Measurements from ENCODE around the gene POSTN.

Gene POSTN, protein sequence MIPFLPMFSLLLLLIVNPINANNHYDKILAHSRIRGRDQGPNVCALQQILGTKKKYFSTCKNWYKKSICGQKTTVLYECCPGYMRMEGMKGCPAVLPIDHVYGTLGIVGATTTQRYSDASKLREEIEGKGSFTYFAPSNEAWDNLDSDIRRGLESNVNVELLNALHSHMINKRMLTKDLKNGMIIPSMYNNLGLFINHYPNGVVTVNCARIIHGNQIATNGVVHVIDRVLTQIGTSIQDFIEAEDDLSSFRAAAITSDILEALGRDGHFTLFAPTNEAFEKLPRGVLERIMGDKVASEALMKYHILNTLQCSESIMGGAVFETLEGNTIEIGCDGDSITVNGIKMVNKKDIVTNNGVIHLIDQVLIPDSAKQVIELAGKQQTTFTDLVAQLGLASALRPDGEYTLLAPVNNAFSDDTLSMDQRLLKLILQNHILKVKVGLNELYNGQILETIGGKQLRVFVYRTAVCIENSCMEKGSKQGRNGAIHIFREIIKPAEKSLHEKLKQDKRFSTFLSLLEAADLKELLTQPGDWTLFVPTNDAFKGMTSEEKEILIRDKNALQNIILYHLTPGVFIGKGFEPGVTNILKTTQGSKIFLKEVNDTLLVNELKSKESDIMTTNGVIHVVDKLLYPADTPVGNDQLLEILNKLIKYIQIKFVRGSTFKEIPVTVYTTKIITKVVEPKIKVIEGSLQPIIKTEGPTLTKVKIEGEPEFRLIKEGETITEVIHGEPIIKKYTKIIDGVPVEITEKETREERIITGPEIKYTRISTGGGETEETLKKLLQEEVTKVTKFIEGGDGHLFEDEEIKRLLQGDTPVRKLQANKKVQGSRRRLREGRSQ

DNA sequence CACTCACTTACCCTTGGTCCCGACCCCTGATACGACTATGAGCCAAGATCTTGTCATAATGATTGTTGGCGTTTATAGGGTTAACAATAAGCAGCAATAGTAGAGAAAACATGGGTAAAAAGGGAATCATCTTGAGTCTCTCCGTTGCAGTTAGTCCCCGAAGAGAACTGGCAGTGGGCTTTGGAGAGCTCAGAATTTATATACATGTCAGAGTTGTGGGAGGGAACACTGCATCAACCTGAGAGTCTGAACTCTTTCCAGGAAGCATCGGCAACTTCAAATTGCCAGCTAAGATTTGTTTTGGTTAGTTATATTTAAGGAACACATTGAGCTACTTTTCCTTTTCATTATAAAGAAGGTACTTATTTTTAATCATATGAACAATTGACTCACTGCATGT lies at the start of gene POSTN:
Gene POSTN (minus strand): TSS at position 172 of the 400 bp plus-strand sequence. CDS start 42 bp downstream, at position 130.
- DNase-seq (ENCODE audit: low read depth) = no peak

DNA sequence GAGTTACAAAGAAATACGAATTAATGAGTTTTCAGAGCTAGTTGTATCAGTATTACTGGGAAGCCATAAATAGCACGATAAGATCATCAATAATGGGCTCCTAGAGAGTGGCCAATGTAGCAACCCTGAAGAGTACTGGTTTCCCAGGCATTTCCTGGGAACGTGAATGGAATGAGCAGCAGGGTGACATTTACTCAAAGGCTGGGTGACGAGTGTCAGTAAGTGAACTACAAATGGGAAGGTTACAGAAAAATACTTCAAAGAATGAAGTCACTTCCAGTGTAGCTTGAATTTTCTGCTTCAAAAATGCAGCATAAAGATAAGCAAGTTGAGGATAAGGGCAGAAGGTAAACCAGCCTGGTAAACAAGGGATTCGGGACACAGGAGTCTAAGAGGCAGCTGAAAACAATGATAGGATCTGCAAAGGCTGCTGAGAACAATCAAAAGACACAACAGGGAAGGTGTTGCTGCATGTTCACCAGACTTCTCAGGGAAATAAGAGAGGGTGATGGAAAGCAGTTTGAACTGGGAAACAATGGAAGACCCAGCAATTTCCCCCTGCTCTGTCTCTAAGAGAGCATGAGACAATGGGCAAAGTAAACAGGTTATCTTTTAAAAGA lies 48.6 kb upstream of the POSTN start:
- DNase-seq (ENCODE audit: low read depth) = no peak

DNA sequence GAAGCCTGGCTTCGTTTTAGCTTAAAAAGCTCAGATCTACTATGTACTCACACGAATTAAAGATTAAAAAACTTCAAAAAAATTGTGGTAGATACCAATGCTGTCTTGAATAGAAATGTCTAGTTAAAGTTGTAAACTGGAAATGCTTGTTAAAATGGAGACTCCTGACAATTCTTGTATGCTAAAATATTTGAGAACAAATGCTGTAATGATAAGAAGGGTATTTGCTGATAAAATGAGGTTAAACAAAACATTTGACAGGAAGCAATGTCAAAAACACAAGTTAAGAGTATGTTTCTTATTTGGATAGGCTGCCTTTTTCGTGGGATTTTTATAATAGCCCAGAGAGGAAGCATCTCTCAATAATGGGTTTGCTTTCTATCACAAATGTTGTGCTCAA lies 48.0 kb upstream of the POSTN start:
- DNase-seq (ENCODE audit: low read depth) = no peak

DNA sequence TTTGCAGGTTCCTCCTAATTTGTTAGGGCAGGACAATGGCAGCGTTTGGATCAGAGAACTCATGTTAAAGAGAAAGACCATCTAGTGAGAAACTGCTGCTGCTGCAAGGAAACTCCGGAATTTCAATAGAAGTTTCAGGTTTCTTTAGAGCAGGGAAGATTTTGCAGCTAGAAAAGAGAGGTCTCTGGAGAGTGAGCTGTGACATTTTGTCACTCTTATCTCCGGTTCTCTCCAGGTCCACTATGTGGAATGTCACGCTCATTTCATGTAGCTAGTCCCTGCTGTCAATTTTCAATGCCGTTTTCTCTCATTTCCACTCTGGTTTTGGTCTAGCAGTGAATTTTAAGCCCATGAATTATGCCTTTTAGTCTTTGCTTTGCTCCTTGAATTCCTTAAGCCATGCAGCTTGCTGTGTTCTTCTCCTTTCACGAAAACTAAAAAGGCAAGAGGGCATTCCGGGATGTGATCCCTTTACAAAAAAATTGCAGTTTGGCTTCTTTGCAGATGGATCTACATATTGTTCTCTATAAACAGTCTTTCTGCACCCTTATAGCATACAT lies 46.7 kb upstream of the POSTN start:
- DNase-seq (ENCODE audit: low read depth) = no peak

DNA sequence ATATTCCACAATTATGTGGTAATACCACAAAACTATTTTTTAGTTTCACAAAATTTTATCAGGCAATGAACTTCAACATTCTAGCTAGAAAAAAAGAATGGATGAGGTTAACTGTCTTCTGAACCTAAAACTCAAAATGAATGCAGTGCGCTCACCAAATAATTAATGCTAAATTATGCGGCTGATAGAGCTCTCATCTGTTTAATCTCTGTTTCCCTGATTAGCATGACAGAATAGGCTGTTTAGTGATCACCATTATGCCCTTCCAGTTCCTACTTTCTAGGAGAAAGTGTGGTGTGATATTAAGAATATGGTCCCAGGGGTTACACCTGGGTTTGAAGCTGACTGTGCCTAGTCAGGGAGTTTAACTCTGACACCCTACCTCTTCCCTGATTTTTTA lies 42.8 kb upstream of the POSTN start:
- DNase-seq (ENCODE audit: low read depth) = no peak

DNA sequence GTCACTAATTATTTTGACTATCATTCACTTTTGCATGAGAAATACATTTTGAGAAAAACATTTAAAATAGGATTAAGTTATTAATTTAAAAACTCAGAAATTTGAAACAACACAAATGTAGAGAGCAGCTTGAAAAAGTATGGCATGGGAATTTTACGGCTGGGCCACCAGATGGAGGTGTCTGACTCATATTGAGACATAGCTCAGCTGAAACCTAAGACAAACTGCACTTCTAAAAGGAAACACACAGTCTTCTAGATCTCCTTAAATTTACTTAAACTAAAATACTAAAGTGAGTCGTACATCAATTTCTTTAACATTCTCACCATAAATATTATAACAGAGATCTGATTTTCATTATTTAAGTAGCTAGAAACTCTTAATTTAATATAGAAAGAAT lies 41.9 kb upstream of the POSTN start:
- DNase-seq (ENCODE audit: low read depth) = no peak

DNA sequence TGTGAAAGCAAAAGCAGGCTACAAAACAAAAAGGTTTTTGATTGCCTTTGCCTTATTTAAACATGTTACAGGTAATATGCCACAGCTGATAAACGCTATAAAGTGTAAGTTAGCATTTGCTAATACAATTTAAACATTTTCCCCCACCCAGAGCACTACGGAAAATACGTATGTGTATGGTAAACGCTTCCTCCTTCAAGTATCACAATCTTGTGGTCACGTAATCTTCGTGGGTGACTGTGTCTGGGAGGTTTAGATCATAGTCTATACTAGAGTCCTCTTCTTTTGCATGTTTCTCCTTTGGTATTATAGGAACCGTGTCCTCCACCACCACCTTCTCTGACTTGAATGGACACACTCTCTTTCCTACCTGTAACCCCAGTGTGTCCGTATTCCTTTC lies 38.1 kb upstream of the POSTN start:
- no peak for DNase-seq (ENCODE audit: low read depth)

DNA sequence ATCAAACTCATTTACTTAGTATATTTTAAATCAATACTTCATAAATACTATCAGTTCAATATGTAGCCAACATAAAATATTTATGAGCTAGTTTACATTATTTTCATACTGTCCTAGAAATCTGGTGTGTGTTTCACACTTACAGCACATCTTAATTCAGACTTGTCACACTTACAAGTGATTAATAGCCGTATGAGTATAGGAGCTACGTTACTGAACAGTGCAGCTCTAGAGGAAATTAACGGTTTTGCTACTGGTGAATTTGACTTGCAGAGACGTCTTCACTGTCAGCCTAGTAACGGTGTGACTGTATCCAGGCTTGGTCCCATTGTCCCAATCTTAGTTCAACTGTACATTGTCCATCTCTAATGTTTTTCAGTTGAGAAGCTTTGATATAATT lies 33.7 kb upstream of the POSTN start:
- no peak for DNase-seq (ENCODE audit: low read depth)

DNA sequence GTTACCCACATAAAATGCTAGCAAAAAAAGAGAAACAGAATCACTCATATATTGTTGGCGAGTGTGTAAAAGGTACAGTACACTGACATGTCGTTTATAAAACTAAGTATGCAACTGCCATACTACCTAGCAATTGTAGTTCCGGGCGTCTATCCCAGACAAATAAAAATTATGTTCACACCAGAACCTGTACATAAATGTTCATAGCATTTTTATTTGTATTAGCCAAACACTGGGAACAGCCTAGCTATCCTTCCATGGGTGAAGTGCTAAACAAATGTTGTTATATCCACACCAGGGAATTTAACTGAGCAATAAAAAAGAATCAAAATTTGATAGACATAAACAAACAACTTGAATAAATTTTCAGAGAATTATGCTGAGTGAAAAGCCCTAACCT lies 28.9 kb upstream of the POSTN start:
- no peak for DNase-seq (ENCODE audit: low read depth)

DNA sequence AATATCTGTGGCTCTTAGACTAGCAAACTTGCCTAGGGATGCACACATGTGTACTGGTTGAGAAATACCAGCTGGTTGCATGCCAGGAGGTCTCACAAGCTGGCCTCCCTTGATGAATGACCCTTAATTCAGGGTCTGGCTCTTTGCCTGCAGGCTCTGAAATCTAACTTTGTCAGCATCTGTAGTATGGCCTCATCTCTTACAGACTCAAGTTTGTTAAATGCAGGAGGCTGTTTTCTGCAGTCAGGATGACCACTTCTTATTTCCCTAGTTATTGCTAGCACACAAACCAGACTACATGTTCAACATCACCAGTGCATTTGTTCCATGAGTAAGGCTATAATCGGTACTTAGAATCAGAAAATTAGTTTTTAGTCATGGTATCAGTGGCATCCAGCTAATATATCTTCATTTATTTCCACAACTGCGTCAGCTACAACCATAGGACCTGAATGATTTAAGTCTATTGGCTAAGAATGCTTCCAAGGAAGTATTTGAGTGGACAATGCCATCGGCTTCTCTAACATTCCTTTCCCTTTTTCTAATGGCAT lies 23.3 kb upstream of the POSTN start:
- no peak for DNase-seq (ENCODE audit: low read depth)

DNA sequence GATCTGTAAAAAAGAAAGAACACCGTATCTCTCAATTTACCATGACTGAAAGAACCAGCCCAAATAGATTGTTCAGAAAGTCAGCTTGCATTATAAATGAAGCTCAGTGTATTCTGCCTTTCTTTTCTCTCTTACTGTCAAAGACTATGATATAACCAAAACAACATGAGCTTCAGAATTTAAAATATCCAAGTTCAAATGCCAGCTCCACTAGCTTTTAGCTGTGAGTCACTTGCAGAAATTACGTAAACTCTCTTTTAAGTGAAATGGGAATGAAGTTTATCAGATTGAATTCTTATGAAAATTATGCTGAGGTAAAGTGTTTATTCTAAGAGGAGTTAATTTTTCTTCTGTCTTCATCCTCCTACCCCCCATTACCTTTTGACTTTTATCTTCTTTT lies 20.0 kb upstream of the POSTN start:
- DNase-seq (ENCODE audit: low read depth) = no peak

DNA sequence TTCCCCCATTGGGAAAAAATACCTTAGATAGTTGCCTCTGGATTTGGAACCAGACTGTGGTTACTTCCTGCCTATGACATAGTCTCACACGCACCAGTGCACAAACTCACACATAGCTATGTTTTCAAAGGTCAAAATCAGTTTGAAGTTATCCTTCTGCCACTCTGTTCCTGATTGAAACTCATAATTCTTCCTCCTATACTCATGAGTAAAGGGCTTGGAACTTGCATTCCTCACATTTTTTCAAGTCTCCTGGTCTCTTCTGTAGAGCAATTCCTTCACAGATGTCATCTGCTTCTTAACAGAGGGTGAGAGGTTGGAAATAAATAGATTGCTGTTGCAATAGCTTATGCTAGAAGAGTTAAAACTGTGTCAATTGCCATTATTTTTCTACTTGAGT lies 18.6 kb upstream of the POSTN start:
- peak; percentile 66 for DNase-seq (ENCODE audit: low read depth)

DNA sequence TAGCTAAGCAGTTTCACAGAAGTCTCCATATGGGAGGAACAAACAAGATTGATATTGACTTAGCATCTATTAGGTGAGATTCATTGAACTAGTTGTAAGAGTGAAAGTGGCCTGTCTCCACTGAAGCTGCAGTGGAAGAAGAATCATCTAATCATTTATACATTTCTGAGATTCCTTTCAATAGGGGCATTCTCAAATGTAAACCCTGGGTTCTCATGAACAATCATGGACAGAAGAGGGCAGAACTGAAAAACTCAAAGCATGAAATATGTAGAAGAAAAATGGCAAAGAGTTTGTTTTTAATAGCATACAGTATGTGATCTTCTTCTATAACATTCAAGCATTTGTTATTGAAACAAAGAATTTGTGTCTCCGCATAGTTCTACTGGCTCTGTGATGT lies 17.6 kb upstream of the POSTN start:
- DNase-seq (ENCODE audit: low read depth) = no peak

DNA sequence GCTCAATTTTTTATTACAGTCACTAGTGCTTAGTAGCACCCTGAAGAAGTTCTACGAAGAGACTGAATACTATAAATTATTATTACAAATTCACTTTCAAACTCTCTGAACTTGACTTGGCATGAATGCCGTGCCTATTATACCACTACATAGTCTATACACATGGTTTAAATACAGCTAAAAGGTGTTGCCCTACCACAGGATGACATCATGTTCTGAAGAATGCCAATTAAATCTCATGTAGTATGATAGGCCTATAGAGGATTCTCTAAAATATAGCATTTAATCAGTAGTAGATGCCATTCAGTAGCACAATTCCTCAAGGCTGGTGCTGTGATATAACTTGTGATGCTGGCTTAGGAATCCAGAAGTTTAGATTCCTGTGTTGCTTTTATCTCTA lies 16.7 kb upstream of the POSTN start:
- DNase-seq (ENCODE audit: low read depth) = no peak

DNA sequence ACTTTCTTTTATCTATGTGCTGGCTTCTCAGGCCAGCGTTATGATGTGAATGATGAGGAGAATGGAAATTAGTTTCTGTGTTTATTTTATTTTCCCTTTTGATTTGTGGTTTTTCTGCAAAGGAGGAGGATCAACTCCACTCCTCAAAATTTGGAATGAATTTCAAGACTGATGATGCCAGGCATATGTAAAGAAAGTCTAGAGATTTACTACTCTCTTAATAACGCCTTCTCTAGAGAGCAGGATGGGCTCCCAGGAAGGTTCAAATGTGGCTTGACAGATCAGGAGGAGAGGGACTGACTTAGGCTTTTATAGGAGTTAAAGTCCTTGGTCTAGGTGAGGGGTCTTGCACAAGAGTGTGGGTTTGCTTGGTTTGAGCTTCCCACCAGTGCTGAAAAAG lies 15.1 kb upstream of the POSTN start:
- DNase-seq (ENCODE audit: low read depth) = no peak

DNA sequence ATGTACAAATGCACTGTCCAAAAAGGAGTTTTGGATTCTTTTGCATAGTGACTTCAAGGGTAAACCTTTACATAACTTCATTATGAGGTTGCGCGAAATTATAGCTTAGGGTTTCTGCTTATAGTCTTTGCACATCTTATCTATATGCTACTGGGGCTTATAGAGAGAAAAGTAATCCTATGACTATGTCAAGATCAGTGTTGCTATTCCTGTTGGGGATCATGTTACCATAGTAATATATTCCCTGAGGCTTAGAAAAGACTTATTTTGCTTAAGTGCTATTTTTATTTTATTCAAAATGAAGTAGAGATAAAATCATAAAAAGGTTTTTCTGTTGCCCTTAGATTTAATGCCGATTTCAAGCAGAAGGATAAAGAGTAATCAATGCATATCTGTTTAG lies 14.7 kb upstream of the POSTN start:
- DNase-seq (ENCODE audit: low read depth) = no peak

DNA sequence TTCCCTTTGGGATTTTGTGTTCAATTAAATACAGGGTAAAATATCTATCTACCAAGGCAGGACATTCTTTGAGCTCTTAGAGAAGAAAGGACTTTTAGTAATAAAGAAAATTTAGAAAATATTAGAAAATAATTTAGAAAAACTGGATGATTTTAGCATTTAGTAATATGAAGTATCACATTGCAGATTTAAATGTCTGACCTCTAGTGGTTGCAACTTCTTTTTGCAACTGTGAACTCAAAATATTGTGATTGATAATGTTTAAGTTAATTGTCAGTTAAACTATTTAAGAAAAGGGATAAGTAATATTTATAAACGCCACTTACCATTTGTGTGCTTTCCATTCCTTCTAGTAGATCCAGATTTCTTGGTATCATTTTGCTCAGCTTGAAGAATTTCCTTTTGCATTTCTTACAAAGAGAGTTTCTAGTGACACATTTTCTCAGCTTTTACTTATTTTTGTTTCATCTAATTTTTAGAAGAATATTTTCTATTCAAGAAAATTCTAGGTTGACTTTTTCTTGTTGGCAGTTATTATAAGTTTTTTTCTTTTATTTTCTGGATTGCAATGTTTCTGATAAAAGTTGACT lies 10.3 kb upstream of the POSTN start:
- no peak for DNase-seq (ENCODE audit: low read depth)

DNA sequence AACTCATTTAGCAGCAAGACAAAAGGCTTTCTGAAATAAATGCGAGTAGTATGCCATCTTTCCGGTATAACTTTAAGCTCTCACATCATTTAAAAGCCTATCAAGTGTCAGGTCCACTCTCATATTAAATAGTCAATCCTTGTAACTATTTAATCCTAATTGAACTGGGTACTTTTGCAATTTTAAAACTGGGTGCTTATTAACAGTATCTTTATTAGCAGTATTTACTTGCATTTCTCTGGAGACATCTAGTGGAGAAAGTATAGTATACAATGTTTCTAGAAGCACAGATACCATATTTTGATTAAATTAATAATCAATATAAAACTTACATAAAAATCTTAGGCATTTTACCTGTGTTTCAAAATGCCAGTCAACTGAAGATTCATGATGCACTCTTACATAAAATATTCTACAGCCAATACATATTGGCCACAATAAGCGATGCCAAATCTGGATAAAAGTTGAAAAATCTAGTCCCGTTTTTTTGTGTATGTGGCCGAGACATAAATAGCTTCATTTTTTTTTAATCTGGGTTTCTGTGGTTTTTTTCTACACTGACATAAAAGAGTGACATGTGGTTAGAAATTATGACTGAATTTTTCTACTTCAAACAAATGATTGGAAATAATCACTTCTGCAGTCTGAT lies 4.3 kb upstream of the POSTN start:
- DNase-seq (ENCODE audit: low read depth) = no peak

DNA sequence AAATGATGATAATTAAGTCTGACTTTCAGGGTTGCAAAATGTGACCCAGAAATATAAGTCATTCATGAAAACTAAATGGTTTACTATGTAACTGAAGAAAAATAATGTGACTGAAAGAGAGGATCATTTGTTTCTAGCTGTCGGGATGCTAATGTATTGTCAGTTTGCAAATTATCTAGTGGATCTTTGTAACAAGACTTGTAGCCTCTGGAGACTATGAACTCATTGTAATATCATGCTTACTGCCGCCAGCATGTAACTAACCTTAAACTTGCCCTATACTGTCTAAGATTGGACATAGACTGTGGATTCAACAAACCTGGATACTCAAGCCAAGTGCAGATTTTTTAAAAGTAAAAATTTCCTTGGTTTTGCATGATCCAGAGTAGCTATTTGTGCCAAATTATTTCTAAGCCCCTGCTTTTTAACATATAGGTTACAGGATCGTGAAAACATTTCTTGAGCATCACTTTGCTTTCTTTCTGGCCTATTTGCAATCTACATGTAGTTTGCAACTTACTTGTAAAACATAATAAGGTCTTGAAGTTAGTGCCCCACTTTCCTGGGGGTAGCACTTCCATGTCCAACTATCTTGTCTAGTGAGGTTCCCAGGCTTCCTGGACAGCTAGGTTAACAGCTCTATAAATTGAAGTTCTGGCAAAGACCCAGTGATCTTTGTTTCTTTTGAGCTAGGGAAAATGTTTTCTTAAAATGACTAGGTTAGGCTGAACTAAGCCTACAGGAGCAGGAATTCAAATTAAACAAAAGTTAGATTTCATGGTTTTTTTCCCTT lies 3.3 kb upstream of the POSTN start:
- no peak for DNase-seq (ENCODE audit: low read depth)

DNA sequence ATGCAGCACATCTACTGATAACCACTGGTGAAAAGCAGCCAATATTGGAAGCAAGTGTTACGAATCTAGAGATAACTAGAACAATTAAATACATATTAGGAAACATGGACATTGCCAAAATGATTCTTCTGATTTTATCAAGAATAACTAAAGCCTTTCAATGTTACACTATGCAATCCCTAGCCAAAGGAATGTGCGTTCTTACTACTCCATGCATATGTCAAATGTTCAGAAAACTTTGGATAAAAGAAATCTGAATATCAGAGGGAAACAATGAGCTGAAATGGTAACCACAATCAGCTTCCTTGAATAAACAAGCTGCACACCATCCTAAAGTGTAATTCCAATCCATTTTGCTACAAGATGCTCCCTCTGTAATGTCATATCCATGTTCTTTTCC lies 951 bp upstream of the POSTN start:
- DNase-seq (ENCODE audit: low read depth) = no peak
